ENCODE measurements around the gene VPS51.

- TF ChIP-seq CTCF (IDR thresholded peaks at IDR 0.05; ENCODE audit: low read depth, low read length, missing input control) (no peak), YY1 (IDR thresholded peaks at IDR 0.05) (no peak), RXRA (IDR thresholded peaks at IDR 0.05) (no peak), GABPA (IDR thresholded peaks at IDR 0.05 in 1 of 2, conservative IDR thresholded peaks at IDR 0.05 in 1 of 2) (no peak), REST (IDR thresholded peaks at IDR 0.05) (no peak), EGR1 (IDR thresholded peaks at IDR 0.05; ENCODE audit: low read depth in 2 of 2) (no peak), RAD21 (IDR thresholded peaks at IDR 0.05) (no peak)
Measured at GRCh38 chr11:65058419-65059054, 37.5 kb upstream of the VPS51 start, which contains the start of gene NAALADL1.

Measured in liver (tissue), 3 donors.